Measurements from ENCODE around the gene TSFM.
A peak's percentile ranks its signal among the peaks of the same experiment; 100 is the strongest.

The TSFM gene

DNA sequence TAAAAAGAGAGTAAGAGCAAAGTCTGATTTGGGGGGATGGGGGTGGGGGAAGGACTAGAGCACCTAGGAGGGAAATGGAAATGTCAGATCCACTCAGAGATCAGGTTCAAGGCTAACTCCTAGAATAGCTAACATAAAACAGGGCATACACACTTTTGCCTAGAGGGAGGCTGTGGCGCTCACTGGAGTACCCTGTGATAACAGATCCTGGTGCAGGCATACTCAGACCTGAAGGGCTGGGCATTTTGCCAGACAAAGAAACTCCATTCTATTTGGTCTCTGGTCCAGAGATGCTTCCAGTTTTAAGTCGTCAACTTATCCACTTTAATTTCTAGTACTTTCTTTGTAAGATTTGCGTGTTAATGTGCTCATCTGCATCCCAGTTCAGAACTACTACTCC, 58.1 kb downstream of the TSFM start:
- peak; percentile 26 for ATAC-seq
- no peak for TF ChIP-seq ARNTL (CRISPR knock-in tag; IDR thresholded peaks at IDR 0.05; ENCODE audit: borderline replicate concordance, low read depth)
- TF ChIP-seq CSDC2 (CRISPR knock-in tag; IDR thresholded peaks at IDR 0.05), result no peak
- no peak for TF ChIP-seq OSR1 (CRISPR knock-in tag; IDR thresholded peaks at IDR 0.05)
- no peak for TF ChIP-seq RARB (CRISPR knock-in tag; IDR thresholded peaks at IDR 0.05)
- TF ChIP-seq ZNF8 (CRISPR knock-in tag; IDR thresholded peaks at IDR 0.05), result no peak

GRCh38 chr12:57841445-57841844, 58.9 kb downstream of the TSFM start:
- ATAC-seq, result no peak
- TF ChIP-seq POU6F1 (CRISPR knock-in tag; IDR thresholded peaks at IDR 0.05; ENCODE audit: borderline replicate concordance, low read depth), result no peak
- no peak for TF ChIP-seq ZFP30 (CRISPR knock-in tag; IDR thresholded peaks at IDR 0.05)
- no peak for TF ChIP-seq GLIS3 (CRISPR knock-in tag; IDR thresholded peaks at IDR 0.05)
- TF ChIP-seq PPARA (CRISPR knock-in tag; IDR thresholded peaks at IDR 0.05; ENCODE audit: borderline replicate concordance), result no peak
- TF ChIP-seq SNAI2 (CRISPR knock-in tag; IDR thresholded peaks at IDR 0.05), result no peak

- no peak for ATAC-seq
- TF ChIP-seq, protein P1, sequence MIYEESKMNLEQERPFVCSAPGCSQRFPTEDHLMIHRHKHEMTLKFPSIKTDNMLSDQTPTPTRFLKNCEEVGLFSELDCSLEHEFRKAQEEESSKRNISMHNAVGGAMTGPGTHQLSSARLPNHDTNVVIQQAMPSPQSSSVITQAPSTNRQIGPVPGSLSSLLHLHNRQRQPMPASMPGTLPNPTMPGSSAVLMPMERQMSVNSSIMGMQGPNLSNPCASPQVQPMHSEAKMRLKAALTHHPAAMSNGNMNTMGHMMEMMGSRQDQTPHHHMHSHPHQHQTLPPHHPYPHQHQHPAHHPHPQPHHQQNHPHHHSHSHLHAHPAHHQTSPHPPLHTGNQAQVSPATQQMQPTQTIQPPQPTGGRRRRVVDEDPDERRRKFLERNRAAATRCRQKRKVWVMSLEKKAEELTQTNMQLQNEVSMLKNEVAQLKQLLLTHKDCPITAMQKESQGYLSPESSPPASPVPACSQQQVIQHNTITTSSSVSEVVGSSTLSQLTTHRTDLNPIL (CRISPR knock-in tag; IDR thresholded peaks at IDR 0.05; ENCODE audit: low read depth), result no peak
- TF ChIP-seq ZNF8 (CRISPR knock-in tag; IDR thresholded peaks at IDR 0.05), result no peak
- no peak for TF ChIP-seq CSDC2 (CRISPR knock-in tag; IDR thresholded peaks at IDR 0.05)
- TF ChIP-seq RARB (CRISPR knock-in tag; IDR thresholded peaks at IDR 0.05), result no peak
- TF ChIP-seq ESRRG (CRISPR knock-in tag; IDR thresholded peaks at IDR 0.05), result no peak
- TF ChIP-seq, protein P2, sequence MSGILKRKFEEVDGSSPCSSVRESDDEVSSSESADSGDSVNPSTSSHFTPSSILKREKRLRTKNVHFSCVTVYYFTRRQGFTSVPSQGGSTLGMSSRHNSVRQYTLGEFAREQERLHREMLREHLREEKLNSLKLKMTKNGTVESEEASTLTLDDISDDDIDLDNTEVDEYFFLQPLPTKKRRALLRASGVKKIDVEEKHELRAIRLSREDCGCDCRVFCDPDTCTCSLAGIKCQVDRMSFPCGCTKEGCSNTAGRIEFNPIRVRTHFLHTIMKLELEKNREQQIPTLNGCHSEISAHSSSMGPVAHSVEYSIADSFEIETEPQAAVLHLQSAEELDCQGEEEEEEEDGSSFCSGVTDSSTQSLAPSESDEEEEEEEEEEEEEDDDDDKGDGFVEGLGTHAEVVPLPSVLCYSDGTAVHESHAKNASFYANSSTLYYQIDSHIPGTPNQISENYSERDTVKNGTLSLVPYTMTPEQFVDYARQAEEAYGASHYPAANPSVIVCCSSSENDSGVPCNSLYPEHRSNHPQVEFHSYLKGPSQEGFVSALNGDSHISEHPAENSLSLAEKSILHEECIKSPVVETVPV (CRISPR knock-in tag; IDR thresholded peaks at IDR 0.05), result no peak
- no peak for TF ChIP-seq SNAI2 (CRISPR knock-in tag; IDR thresholded peaks at IDR 0.05)
- TF ChIP-seq ZFP30 (CRISPR knock-in tag; IDR thresholded peaks at IDR 0.05), result no peak
- no peak for TF ChIP-seq ISL1 (CRISPR knock-in tag; IDR thresholded peaks at IDR 0.05)
- TF ChIP-seq ZC3H10 (CRISPR knock-in tag; IDR thresholded peaks at IDR 0.05), result no peak
- TF ChIP-seq ARNTL (CRISPR knock-in tag; IDR thresholded peaks at IDR 0.05; ENCODE audit: borderline replicate concordance, low read depth), result no peak
- no peak for TF ChIP-seq TOX (CRISPR knock-in tag; IDR thresholded peaks at IDR 0.05; ENCODE audit: borderline replicate concordance)
- no peak for TF ChIP-seq GLIS3 (CRISPR knock-in tag; IDR thresholded peaks at IDR 0.05)
- no peak for TF ChIP-seq ZNF565 (CRISPR knock-in tag; conservative IDR thresholded peaks at IDR 0.05; ENCODE audit: low read depth)
- no peak for TF ChIP-seq OSR1 (CRISPR knock-in tag; IDR thresholded peaks at IDR 0.05)
- no peak for TF ChIP-seq BACH2 (CRISPR knock-in tag; IDR thresholded peaks at IDR 0.05; ENCODE audit: borderline replicate concordance)
- no peak for TF ChIP-seq POU6F1 (CRISPR knock-in tag; IDR thresholded peaks at IDR 0.05; ENCODE audit: borderline replicate concordance, low read depth)
- TF ChIP-seq ZNF70 (CRISPR knock-in tag; IDR thresholded peaks at IDR 0.05), result no peak
- TF ChIP-seq PPARA (CRISPR knock-in tag; IDR thresholded peaks at IDR 0.05; ENCODE audit: borderline replicate concordance), result no peak
Observed at GRCh38 chr12:57842342-57843294, 60.0 kb downstream of the TSFM start.

GRCh38 chr12:57844709-57845477, 62.3 kb downstream of the TSFM start:
- ATAC-seq, result peak; percentile 51
- TF ChIP-seq TCF4 (CRISPR knock-in tag; IDR thresholded peaks at IDR 0.05; ENCODE audit: borderline replicate concordance), result no peak
- TF ChIP-seq ZNF70 (CRISPR knock-in tag; IDR thresholded peaks at IDR 0.05), result peak; percentile 88; the same call in 1 of the 2 replicates

Data from SK-N-SH treated with all-trans-retinoic acid at 6 μM for 48 hours (cell line).